ENCODE measurements around the gene LYPD4.

The LYPD4 gene

GRCh38 chr19:41864374-41864773 is 19.9 kb upstream of the LYPD4 start:
- Mint-ChIP-seq H3K4me1 (peaks cover 80% of the 10 kb centered on the region), H3K36me3 (peaks cover 67% of the 10 kb centered on the region), H3K4me3 (peak overlapping the region; percentile 58), H3K27me3 (no peaks in the 10 kb centered on the region), H3K9me3 (no peaks in the 10 kb centered on the region), H3K27ac (peak overlapping the region; percentile 89)
- ATAC-seq, result no peak

GRCh38 chr19:41863209-41863931 is 18.9 kb upstream of the LYPD4 start:
- no peaks in the 10 kb centered on the region for H3K9me3 Mint-ChIP-seq
- no peak for ATAC-seq
- H3K36me3 Mint-ChIP-seq, result peaks cover 59% of the 10 kb centered on the region
- H3K4me3 Mint-ChIP-seq, result peak overlapping the region; percentile 93
- H3K27me3 Mint-ChIP-seq, result no peaks in the 10 kb centered on the region
- peak overlapping the region; percentile 89 for H3K27ac Mint-ChIP-seq
- H3K4me1 Mint-ChIP-seq, result peaks cover 70% of the 10 kb centered on the region

GRCh38 chr19:41862445-41862986 is 18.0 kb upstream of the LYPD4 start:
- H3K36me3 Mint-ChIP-seq, result peaks cover 50% of the 10 kb centered on the region
- ATAC-seq, result no peak
- peaks cover 62% of the 10 kb centered on the region for H3K4me1 Mint-ChIP-seq
- H3K27ac Mint-ChIP-seq, result peak overlapping the region; percentile 89
- H3K9me3 Mint-ChIP-seq, result no peaks in the 10 kb centered on the region
- H3K27me3 Mint-ChIP-seq, result no peaks in the 10 kb centered on the region
- peak overlapping the region; percentile 93 for H3K4me3 Mint-ChIP-seq

- Mint-ChIP-seq H3K4me3 (peak overlapping the region; percentile 93), H3K27me3 (no peaks in the 10 kb centered on the region), H3K27ac (peak overlapping the region; percentile 89), H3K9me3 (no peaks in the 10 kb centered on the region), H3K36me3 (peaks cover 50% of the 10 kb centered on the region), H3K4me1 (peaks cover 60% of the 10 kb centered on the region)
- no peak for ATAC-seq
Measured at GRCh38 chr19:41861846-41862245, 17.4 kb upstream of the LYPD4 start.

GRCh38 chr19:41861116-41861768 is 16.8 kb upstream of the LYPD4 start:
- no peaks in the 10 kb centered on the region for H3K9me3 Mint-ChIP-seq
- H3K4me1 Mint-ChIP-seq, result peaks cover 54% of the 10 kb centered on the region
- peaks cover 46% of the 10 kb centered on the region for H3K36me3 Mint-ChIP-seq
- peak overlapping the region; percentile 89 for H3K27ac Mint-ChIP-seq
- no peaks in the 10 kb centered on the region for H3K27me3 Mint-ChIP-seq
- H3K4me3 Mint-ChIP-seq, result peak overlapping the region; percentile 93
- ATAC-seq, result no peak

- no peaks in the 10 kb centered on the region for H3K27me3 Mint-ChIP-seq
- H3K4me3 Mint-ChIP-seq, result peak overlapping the region; percentile 93
- no peaks in the 10 kb centered on the region for H3K9me3 Mint-ChIP-seq
- no peak for ATAC-seq
- H3K4me1 Mint-ChIP-seq, result peaks cover 48% of the 10 kb centered on the region
- H3K36me3 Mint-ChIP-seq, result peaks cover 42% of the 10 kb centered on the region
- peak overlapping the region; percentile 89 for H3K27ac Mint-ChIP-seq
Measured at GRCh38 chr19:41860419-41861115, 16.1 kb upstream of the LYPD4 start.

- Mint-ChIP-seq H3K27ac (peak within 1 kb of the TSS; percentile 89), H3K27me3 (no peaks in the 10 kb centered on the region), H3K36me3 (peaks cover 41% of the 10 kb centered on the region), H3K4me1 (peaks cover 43% of the 10 kb centered on the region), H3K4me3 (peak within 1 kb of the TSS; percentile 93), H3K9me3 (no peaks in the 10 kb centered on the region)
- ATAC-seq, result peak; percentile 94
Measured at GRCh38 chr19:41859618-41860418, 15.3 kb upstream of the LYPD4 start, which contains the start of gene RPS19. Gene RPS19, plus strand, starts transcription at chr19:41860255. Its CDS starts 520 bp downstream, at chr19:41860775.

- Mint-ChIP-seq H3K4me3 (peak overlapping the region; percentile 93), H3K27ac (peak overlapping the region; percentile 89), H3K36me3 (peaks cover 35% of the 10 kb centered on the region), H3K27me3 (no peaks in the 10 kb centered on the region), H3K9me3 (no peaks in the 10 kb centered on the region), H3K4me1 (peaks cover 36% of the 10 kb centered on the region)
- no peak for ATAC-seq
Measured at GRCh38 chr19:41859213-41859617, 14.7 kb upstream of the LYPD4 start.

GRCh38 chr19:41853768-41854167 is 9.3 kb upstream of the LYPD4 start:
- H3K4me3 Mint-ChIP-seq, result no peak overlapping the region
- no peaks in the 10 kb centered on the region for H3K9me3 Mint-ChIP-seq
- no peak overlapping the region for H3K27ac Mint-ChIP-seq
- no peaks in the 10 kb centered on the region for H3K36me3 Mint-ChIP-seq
- peaks cover 5% of the 10 kb centered on the region for H3K4me1 Mint-ChIP-seq
- ATAC-seq, result no peak
- H3K27me3 Mint-ChIP-seq, result no peaks in the 10 kb centered on the region

- H3K4me3 Mint-ChIP-seq, result no peak overlapping the region
- H3K9me3 Mint-ChIP-seq, result no peaks in the 10 kb centered on the region
- H3K4me1 Mint-ChIP-seq, result peaks cover 5% of the 10 kb centered on the region
- H3K36me3 Mint-ChIP-seq, result no peaks in the 10 kb centered on the region
- ATAC-seq, result no peak
- no peaks in the 10 kb centered on the region for H3K27me3 Mint-ChIP-seq
- H3K27ac Mint-ChIP-seq, result no peak overlapping the region
Measured at GRCh38 chr19:41853344-41853743, 8.9 kb upstream of the LYPD4 start.

GRCh38 chr19:41851456-41851855 is 7.0 kb upstream of the LYPD4 start:
- peak overlapping the region; percentile 7 for H3K27ac Mint-ChIP-seq
- no peak for ATAC-seq
- H3K36me3 Mint-ChIP-seq, result no peaks in the 10 kb centered on the region
- no peak overlapping the region for H3K4me3 Mint-ChIP-seq
- H3K4me1 Mint-ChIP-seq, result peaks cover 5% of the 10 kb centered on the region
- H3K27me3 Mint-ChIP-seq, result no peaks in the 10 kb centered on the region
- no peaks in the 10 kb centered on the region for H3K9me3 Mint-ChIP-seq

GRCh38 chr19:41850381-41850780 is 5.9 kb upstream of the LYPD4 start:
- Mint-ChIP-seq H3K9me3 (no peaks in the 10 kb centered on the region), H3K4me1 (peaks cover 5% of the 10 kb centered on the region), H3K36me3 (no peaks in the 10 kb centered on the region), H3K27ac (no peak overlapping the region), H3K27me3 (no peaks in the 10 kb centered on the region), H3K4me3 (no peak overlapping the region)
- ATAC-seq, result no peak

- H3K27ac Mint-ChIP-seq, result peak overlapping the region; percentile 12
- H3K4me1 Mint-ChIP-seq, result peaks cover 5% of the 10 kb centered on the region
- peaks cover 1% of the 10 kb centered on the region for H3K36me3 Mint-ChIP-seq
- no peak overlapping the region for H3K4me3 Mint-ChIP-seq
- ATAC-seq, result no peak
- peaks cover 3% of the 10 kb centered on the region for H3K9me3 Mint-ChIP-seq
- peaks cover 5% of the 10 kb centered on the region for H3K27me3 Mint-ChIP-seq
Measured at GRCh38 chr19:41849067-41849466, 4.6 kb upstream of the LYPD4 start.

GRCh38 chr19:41848666-41849065 is 4.2 kb upstream of the LYPD4 start:
- H3K4me3 Mint-ChIP-seq, result no peak overlapping the region
- peaks cover 5% of the 10 kb centered on the region for H3K36me3 Mint-ChIP-seq
- no peak for ATAC-seq
- H3K9me3 Mint-ChIP-seq, result peaks cover 7% of the 10 kb centered on the region
- H3K27me3 Mint-ChIP-seq, result peaks cover 9% of the 10 kb centered on the region
- peak overlapping the region; percentile 12 for H3K27ac Mint-ChIP-seq
- H3K4me1 Mint-ChIP-seq, result peaks cover 3% of the 10 kb centered on the region
